HG03280 (cell line): ENCODE results near the gene RAP1GAP.

ENCODE experiments used
- ATAC-seq: cut with Tn5 transposase; IDR thresholded peaks from one replicate; pipeline ENCODE4 v1.9.1; 2021; ENCODE audit warnings: mild to moderate bottlenecking, moderate library complexity; ENCODE audit not compliant: unreplicated experiment

RAP1GAP gene

GRCh38 chr1:21663248-21663950, 5.8 kb downstream of the RAP1GAP start:
- ATAC-seq = no peak

- ATAC-seq = no peak
Measured at GRCh38 chr1:21662426-21663247, 6.5 kb downstream of the RAP1GAP start.

DNA sequence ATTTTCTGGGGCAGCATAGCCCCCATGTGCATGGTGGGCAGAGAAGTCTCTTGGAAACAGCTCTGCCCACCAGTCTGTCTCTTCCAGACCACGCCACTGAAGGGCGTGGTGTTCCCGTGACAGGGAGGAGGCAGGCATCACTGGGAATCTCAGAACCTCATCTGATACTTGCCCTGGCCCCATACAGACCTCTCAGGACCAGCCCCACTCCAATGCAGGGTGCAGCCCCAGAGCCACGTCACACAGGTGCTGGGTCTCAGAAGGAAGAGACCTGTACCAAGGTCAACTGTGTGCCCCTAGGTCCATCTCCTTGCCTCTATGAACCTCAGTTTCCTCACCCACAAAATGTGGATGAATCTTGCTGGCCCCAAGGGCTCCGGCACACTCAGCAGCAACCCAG, 7.3 kb downstream of the RAP1GAP start:
- no peak for ATAC-seq

- ATAC-seq = no peak
Measured at GRCh38 chr1:21659924-21660326, 9.2 kb downstream of the RAP1GAP start.

DNA sequence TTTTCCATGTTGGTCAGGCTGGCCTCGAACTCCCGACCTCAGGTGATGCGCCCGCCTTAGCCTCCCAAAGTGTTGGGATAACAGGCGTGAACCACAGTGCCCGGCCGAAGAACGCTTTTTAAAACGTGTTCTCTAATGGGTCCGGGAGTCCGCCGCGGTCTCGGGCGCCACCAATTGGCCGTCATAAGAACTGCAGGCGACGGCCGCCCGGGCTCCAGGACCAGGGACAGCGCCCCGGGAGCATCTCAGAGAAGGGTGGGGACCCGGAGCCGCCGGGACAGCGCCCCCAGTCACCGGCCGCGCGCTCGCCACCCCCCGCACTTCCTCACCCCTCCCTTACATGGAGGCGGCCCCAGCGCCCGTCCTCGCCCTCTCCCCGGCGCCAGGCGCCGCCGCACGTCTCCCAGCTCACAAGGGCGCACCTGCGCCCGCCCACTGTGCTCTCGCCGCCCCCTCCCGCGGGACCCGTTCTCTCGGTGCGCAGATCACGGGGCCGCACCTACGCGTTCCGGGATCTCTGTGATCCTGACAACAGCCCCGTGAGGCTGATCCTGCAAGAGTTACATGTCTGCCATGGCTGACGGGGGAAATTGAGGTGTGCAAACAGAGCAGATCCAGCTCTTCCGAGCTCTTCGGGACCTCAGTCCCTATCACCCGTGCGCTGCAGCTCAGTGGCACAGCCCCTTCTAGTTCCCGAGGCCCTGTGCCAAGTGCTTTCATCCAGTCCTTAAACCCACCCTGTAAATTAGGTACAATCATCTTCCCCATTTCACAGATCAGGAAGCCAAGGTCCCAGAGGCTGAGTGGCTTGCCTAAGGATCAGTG, 9.8 kb downstream of the RAP1GAP start:
- ATAC-seq = no peak

- ATAC-seq = no peak
Measured at GRCh38 chr1:21657456-21658190, 11.5 kb downstream of the RAP1GAP start.

GRCh38 chr1:21655748-21656147, 13.4 kb downstream of the RAP1GAP start:
- ATAC-seq = no peak

- ATAC-seq = no peak
Measured at GRCh38 chr1:21655259-21655658, 13.9 kb downstream of the RAP1GAP start.

DNA sequence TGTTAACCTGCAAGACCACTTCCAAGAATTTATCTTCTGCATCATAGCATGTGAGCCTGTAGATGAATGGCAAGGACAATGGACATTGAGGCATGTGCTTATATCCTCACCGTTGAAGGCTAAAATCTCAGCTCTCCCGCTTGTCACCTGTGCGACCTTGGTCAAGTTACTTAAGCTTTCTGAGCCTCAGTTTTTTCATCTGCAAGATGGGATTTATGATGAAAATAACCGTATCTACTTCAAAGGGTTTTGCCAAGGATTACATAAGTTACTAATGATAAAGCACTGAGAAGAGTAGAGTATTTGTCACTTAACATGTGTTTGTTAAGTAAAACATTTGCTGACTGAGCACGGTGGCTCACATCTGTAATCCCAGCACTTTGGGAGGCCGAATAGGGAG, 14.9 kb downstream of the RAP1GAP start:
- ATAC-seq = no peak

- no peak for ATAC-seq
Measured at GRCh38 chr1:21653744-21654100, 15.4 kb downstream of the RAP1GAP start.

GRCh38 chr1:21652937-21653743, 16.0 kb downstream of the RAP1GAP start:
- ATAC-seq = no peak

GRCh38 chr1:21652101-21652936, 16.8 kb downstream of the RAP1GAP start:
- no peak for ATAC-seq

DNA sequence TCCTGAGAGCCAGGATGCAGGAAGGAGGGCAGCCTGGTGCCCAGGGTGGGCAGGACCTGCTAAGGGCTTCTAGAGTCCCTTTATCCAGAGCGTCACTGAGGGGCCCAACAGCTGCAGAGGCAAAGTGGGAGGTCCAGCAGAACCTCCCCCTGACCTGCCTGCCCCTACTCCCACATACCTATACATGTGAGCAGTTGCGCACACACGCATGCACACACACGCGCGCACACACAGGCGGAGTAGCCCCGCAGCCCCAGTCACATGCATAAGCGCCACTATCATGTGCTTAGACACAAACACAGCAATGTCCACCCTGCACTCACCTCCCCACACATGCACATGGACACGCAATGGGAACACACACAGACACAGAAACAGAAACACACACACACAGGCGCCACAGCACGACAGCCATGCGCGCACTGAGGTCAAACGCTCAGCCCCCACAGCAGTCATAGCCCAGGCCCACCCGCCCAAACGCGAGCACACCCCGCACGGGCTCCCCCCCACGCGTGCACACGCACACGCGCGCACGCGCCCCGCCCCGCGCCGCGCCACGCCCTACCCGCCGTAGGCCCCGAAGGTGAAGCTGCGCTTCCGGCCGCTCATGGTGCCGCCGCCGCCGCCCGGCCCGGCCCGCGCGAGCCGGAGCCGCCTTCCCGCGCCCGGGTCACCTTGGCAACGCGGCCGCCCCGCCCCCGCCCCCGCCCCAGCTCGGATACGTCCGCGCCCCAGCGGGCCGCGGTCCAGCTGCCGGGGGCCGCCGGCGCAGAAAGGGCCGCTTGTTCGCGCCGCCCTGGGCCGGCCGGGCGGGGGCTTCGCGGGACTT, 17.7 kb downstream of the RAP1GAP start:
- no peak for ATAC-seq

DNA sequence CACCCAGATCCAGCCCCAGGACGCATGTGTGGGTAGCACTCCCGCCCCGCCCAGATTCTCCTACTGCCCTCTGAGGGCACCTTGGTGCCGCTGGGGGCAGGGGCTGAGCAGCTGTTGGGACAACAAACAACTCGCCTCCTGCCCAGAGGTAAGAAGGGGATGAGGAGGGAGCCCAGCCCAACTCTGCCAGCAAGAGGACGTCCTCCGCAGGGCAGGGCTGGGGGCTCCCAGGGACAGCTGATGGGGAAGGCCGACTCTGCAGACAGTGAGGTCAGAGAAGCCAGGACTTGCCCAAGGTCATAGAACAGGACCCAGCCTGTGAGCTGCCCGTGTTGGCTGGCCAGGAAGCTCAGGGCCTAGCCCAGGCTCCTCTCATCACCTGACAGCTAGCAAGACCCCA, 18.8 kb downstream of the RAP1GAP start:
- no peak for ATAC-seq

DNA sequence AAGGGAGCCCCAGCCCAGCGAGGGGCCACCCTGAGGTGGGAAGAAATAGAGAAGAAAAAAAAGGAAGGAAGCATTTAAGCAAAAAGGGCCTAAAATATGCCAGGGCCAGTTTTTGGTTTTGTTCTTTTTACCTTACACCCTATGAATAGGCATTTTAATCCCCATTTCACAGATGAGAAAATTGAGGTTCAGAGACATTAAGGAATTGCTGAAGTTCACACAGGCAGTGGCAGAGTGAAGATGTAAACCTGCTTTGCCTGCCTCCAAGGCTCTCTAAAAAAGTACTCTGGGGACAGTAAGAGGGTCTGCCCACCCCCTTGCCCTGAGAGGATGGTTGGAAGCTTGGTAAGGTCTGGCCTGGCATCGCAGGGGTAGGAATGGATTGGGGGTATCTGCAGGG, 19.8 kb downstream of the RAP1GAP start:
- ATAC-seq = no peak

DNA sequence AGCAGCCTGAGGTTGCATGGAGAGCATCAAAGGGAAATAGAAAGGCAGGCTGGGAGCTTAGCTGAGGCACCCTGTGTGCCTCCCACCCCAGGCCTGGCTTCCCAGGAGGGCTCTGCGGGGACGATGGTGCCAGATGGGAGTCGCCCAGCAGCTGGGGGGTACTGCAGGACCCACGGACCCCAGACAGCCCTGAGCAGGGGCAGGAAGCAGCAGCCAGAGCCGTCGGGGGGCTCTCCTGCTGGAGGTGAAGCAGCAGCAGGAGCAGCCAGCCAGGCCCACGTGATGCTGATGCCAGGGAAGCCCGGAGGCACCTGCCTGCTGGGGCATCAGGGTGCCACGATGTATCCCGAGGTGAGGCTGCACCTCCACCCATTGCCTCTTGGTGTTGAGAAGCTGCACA, 20.4 kb downstream of the RAP1GAP start:
- ATAC-seq = no peak

DNA sequence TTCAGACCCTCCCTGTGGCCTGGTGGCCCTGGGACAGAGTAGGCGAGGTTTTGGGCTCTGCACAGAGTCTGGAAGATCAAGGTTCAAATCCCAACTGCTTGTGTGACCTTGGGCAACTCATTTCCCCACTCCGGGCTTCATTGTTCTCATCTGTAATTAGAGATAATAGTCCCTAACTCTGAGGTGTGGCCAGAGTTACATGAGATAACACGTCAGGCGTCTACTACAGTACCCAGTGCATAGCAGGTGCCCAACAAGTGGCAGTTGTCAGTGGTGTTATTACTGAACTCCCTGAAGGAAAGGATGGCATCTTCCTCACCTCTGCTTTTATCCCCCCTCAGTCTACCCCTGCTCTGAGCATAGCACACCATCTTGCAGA, 20.8 kb downstream of the RAP1GAP start:
- no peak for ATAC-seq
